ENCODE data around the gene GLT1D1.

- TF ChIP-seq CTCF (IDR thresholded peaks at IDR 0.05) = no peak
- TF ChIP-seq POLR2A (IDR thresholded peaks at IDR 0.05) = no peak
Measured at GRCh38 chr12:128859311-128859710, 6.0 kb downstream of the GLT1D1 start.

All from esophagus squamous epithelium (tissue), 4 donors.